ENCODE data around the gene VPS13D. TPM values are rescaled to one million over a fixed set of nuclear protein-coding genes. Genes with fewer than 3 reads are reported as not detected.

Gene VPS13D
- total and polyA plus RNA-seq, 2 donors from 2014 or later = 19.4 to 75.8 TPM

- TF ChIP-seq CTCF (IDR thresholded peaks at IDR 0.05; ENCODE audit: borderline replicate concordance, extremely low read depth, insufficient read depth) = no peak
Observed at GRCh38 chr1:12555411-12556367, 325.9 kb downstream of the VPS13D start.

DNA sequence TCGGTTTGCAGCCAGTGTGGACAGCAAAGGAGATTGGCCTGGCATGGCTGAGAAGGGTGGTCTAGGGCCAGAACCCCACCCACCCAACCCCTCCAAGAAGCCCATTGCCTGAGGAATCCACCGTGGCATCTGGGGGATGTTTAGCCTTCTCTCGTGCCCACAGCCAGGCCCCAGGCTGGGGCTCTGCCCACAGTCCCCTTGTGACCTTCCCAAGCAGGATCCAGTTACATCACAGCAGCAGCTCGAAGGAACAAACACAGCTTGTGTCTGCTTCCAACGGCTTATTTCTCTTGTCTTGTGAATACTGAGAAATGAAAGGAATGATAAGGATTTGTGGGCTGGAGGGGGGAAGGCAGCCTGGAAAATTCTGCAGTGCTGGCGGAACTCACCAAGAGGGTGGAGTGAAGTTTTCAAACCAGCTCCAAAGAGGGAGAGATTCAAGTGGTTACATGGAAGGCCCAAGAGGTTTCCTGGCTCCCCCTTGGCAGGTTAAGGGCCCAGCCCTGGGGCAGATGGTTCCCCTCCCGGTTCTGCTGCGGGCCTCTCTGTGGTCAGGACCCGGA lies 326.6 kb downstream of the VPS13D start:
- Histone ChIP-seq H3K9me3 (ENCODE audit: control insufficient read depth in 2 of 3, insufficient read depth in 1 of 3, low read length in 3 of 3) (no peaks in the 10 kb centered on the region), H3K4me3 (ENCODE audit: low read length in 3 of 3) (no peak overlapping the region), H3K36me3 (ENCODE audit: control insufficient read depth in 2 of 3, insufficient read depth in 3 of 3, low read length in 3 of 3) (no peaks in the 10 kb centered on the region), H3K9ac (ENCODE audit: low read length in 3 of 3) (no peak overlapping the region), H3K27me3 (ENCODE audit: control insufficient read depth, insufficient read depth, low read length) (no peaks in the 10 kb centered on the region), H3K27ac (ENCODE audit: low read depth in 2 of 2, low read length in 2 of 2) (peak overlapping the region; percentile 3 to 72), H3K4me1 (ENCODE audit: control insufficient read depth in 2 of 3, insufficient read depth in 2 of 3, low read depth in 1 of 3, low read length in 3 of 3) (peaks cover 0 to 12% (median 0%) of the 10 kb centered on the region in 3 donors)
- TF ChIP-seq CTCF (IDR thresholded peaks at IDR 0.05; ENCODE audit: borderline replicate concordance, extremely low read depth, insufficient read depth) = no peak
- peak in 4 of 5 donors; percentile 72 to 91 (median 78) for DNase-seq
- FAIRE-seq = no peak
- intact Hi-C loops (cut with DNase I) = no loop called here

More at GRCh38 chr1:12555411-12556367, 325.9 kb downstream of the VPS13D start:
- Histone ChIP-seq H3K9me3 (ENCODE audit: control insufficient read depth in 2 of 3, insufficient read depth in 1 of 3, low read length in 3 of 3) (no peaks in the 10 kb centered on the region), H3K4me3 (ENCODE audit: low read length in 3 of 3) (no peak overlapping the region), H3K27me3 (ENCODE audit: control insufficient read depth, insufficient read depth, low read length) (no peaks in the 10 kb centered on the region), H3K9ac (ENCODE audit: low read length in 3 of 3) (no peak overlapping the region), H3K36me3 (ENCODE audit: control insufficient read depth in 2 of 3, insufficient read depth in 3 of 3, low read length in 3 of 3) (no peaks in the 10 kb centered on the region), H3K4me1 (ENCODE audit: control insufficient read depth in 2 of 3, insufficient read depth in 2 of 3, low read depth in 1 of 3, low read length in 3 of 3) (peaks cover 0 to 12% (median 0%) of the 10 kb centered on the region in 3 donors), H3K27ac (ENCODE audit: low read depth in 2 of 2, low read length in 2 of 2) (peak overlapping the region in 1 of 2 donors; percentile 72)
- no peak for FAIRE-seq
- no peak for DNase-seq
- intact Hi-C loops (cut with DNase I) = no loop called here

- DNase-seq = no peak
- no peak for FAIRE-seq
- H3K9ac ChIP-seq (ENCODE audit: low read length in 3 of 3) = no peak overlapping the region
Observed at GRCh38 chr1:12556957-12557935, 327.4 kb downstream of the VPS13D start.

More at GRCh38 chr1:12556957-12557935, 327.4 kb downstream of the VPS13D start:
- TF ChIP-seq CTCF (IDR thresholded peaks at IDR 0.05; ENCODE audit: borderline replicate concordance, extremely low read depth, insufficient read depth) = no peak
- intact Hi-C loops (cut with DNase I) = no loop called here
- Histone ChIP-seq H3K4me1 (ENCODE audit: control insufficient read depth in 2 of 3, insufficient read depth in 2 of 3, low read depth in 1 of 3, low read length in 3 of 3) (peaks cover 0 to 12% (median 0%) of the 10 kb centered on the region in 3 donors), H3K4me3 (ENCODE audit: low read length in 3 of 3) (no peak overlapping the region), H3K27ac (ENCODE audit: low read depth in 2 of 2, low read length in 2 of 2) (peak overlapping the region; percentile 3 to 20), H3K9me3 (ENCODE audit: control insufficient read depth in 2 of 3, insufficient read depth in 1 of 3, low read length in 3 of 3) (no peaks in the 10 kb centered on the region), H3K27me3 (ENCODE audit: control insufficient read depth, insufficient read depth, low read length) (no peaks in the 10 kb centered on the region), H3K36me3 (ENCODE audit: control insufficient read depth in 2 of 3, insufficient read depth in 3 of 3, low read length in 3 of 3) (no peaks in the 10 kb centered on the region)

Data from kidney (tissue), 14 donors.